ENCODE data around the gene WNT1.

The WNT1 gene

DNA sequence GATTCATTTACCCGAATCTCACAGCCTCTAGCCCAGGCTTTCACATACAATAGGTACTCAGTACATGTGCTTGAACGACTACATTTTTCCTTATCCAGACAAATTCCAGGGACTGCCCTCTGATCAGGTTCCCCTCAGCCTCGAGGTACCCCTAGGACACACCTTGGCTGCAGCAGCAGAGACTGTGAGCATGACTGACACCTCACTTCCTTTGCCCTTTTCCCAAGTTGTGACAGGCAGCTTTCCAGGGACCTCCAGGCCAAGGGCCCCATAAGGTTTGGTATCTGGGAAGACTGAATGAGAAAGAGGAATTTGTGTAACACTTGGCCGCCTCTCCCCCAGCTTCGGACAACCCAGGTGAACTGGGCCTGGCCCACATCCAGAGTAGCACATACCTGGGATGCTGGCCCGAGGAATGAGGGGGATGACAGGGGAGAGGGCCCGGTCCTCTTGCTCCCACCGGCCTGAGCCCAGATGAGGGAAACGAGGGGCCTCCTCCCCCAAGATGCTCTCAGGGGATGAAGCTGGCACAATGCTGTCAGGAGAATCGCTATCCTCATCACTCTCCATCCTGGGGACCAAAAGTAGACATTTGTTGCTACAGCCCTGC, 50.6 kb downstream of the WNT1 start:
- in situ Hi-C loops (cut with MboI; ENCODE audit: low sequenced_read_pairs, unreplicated experiment): no loop called here

DNA sequence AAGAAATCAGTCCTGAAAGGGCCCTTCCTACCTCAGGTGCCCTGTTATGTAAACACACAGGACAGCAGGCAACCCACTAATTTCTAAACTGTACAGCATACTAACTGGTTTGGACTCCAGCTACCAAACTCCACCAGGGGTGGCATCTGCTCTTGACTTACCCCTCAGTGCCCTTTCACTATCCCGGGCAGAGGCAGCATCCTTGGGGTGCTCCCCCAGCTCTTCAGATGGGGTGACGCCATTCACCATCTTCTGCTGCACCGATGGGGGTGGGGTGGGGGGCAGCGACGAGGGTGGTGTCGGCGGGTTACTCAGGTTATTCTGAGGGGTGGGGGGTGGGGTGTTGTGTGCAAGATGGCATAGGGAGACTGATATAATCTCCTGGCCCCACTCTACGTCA, 52.0 kb downstream of the WNT1 start:
- TF ChIP-seq, protein P1, sequence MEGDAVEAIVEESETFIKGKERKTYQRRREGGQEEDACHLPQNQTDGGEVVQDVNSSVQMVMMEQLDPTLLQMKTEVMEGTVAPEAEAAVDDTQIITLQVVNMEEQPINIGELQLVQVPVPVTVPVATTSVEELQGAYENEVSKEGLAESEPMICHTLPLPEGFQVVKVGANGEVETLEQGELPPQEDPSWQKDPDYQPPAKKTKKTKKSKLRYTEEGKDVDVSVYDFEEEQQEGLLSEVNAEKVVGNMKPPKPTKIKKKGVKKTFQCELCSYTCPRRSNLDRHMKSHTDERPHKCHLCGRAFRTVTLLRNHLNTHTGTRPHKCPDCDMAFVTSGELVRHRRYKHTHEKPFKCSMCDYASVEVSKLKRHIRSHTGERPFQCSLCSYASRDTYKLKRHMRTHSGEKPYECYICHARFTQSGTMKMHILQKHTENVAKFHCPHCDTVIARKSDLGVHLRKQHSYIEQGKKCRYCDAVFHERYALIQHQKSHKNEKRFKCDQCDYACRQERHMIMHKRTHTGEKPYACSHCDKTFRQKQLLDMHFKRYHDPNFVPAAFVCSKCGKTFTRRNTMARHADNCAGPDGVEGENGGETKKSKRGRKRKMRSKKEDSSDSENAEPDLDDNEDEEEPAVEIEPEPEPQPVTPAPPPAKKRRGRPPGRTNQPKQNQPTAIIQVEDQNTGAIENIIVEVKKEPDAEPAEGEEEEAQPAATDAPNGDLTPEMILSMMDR (IDR thresholded peaks at IDR 0.05; ENCODE audit: borderline replicate concordance, control extremely low read depth, extremely low read depth, insufficient read depth, missing control alignments): no peak
- no peak for DNase-seq (ENCODE audit: low spot score)
- in situ Hi-C loops (cut with MboI; ENCODE audit: low sequenced_read_pairs, unreplicated experiment): no loop called here

More for the DNA sequence above, 50.6 kb downstream of the WNT1 start:
- DNase-seq (ENCODE audit: low spot score): no peak
- TF ChIP-seq, protein P1 (IDR thresholded peaks at IDR 0.05; ENCODE audit: borderline replicate concordance, control extremely low read depth, extremely low read depth, insufficient read depth, missing control alignments): no peak

DNA sequence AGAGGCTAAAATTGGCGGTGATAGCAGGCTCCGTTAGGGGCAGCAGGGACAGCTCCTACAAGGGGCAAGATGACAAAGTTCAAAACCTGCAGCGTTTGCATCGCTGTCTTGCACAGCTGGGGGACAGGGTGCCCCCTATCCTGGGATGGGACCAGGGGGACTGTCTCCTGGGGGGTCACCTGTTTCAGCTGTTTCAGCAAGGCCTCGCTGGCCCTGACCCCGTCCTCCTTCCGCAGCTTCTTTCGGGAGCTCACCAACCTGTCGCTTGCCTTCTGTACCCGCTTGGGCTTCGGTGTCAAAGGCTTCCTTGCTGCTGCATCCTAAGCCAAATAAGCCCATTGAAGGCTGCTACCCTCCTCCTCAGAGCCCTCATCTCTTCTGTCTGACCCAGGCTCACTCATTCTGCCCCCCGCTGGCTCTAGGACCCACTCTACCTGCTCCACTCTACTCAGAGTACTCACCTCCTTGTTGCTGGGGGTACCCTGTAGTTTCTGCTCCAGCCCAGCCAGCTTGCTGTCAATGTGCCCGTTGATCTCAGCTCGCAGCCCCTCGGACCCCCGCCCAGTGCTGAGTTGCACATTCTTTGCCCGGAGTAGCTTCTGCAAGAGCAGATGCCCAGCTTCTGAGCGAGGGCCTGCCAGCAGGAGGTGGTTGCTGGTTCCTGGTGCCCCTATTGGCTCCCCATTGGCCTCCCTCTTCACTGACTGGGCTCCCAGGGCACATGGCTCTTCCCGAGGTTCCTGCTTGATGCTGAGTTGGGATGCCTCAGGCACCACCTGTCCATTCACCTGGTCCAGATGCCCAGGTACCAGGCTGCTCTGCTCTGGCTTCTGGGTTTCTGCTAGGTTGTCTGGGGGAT, 52.8 kb downstream of the WNT1 start:
- in situ Hi-C loops (cut with MboI; ENCODE audit: low sequenced_read_pairs, unreplicated experiment): no loop called here
- DNase-seq (ENCODE audit: low spot score): no peak
- TF ChIP-seq, protein P1 (IDR thresholded peaks at IDR 0.05; ENCODE audit: borderline replicate concordance, control extremely low read depth, extremely low read depth, insufficient read depth, missing control alignments): no peak

DNA sequence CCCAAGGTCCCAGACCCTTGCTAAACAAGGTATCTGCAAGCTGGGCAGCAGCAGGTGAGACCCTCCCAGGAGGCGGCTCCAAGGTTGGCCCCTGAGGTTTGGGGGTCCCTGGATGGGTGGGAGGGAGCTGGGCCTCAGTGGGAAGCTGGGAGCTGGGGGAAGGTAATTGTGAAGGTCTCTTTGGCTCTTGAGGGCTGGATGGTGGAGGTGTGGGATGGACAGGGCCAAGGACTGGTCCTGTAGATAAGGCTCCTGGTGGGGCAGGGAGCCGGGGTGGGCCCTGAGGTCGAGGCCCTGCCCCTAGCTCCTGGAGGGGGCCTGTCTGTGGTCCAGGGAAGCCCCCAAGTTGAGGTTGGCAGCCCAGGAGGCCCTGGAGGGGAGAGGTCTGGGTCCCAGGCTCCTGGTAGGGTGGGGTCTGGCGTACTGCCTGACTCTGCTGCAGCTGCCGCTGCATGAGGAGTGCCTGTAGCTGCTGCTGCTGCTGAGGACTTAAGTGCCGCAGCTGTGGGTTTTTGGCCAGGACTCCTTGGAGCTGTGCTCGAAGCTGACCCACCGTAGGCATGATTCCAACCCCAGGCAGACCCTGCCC, 53.5 kb downstream of the WNT1 start:
- DNase-seq (ENCODE audit: low spot score): no peak
- in situ Hi-C loops (cut with MboI; ENCODE audit: low sequenced_read_pairs, unreplicated experiment): no loop called here
- TF ChIP-seq, protein P1 (IDR thresholded peaks at IDR 0.05; ENCODE audit: borderline replicate concordance, control extremely low read depth, extremely low read depth, insufficient read depth, missing control alignments): no peak

Data from GM13976 (cell line).